ENCODE measurements around the gene KLHL35. TPM values are rescaled to one million over a fixed set of nuclear protein-coding genes. Genes with fewer than 3 reads are reported as not detected.

Gene KLHL35
- total RNA-seq, 1 donor from 2014 or later, result not detected

DNA sequence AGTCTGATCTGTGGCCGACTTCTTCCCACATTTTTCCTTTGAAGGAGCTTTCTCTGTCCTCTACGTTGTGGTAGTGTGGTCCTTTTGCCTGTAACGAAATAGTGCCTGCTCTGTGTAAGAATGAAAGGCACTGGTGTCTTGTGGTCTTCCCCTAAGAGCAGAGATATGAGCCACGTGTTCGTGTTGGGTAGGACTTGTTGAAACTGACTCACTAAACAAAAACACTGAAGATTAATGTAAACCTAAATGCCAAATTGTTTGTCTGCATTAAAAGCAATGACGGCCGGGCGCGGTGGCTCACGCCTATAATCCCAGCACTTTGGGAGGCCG is 43.8 kb downstream of the KLHL35 start:
- peaks cover 6% of the 10 kb centered on the region for H3K4me1 ChIP-seq
- no peak overlapping the region for H3K4me3 ChIP-seq
- H3K9me3 ChIP-seq, result no peaks in the 10 kb centered on the region
- no peaks in the 10 kb centered on the region for H3K27me3 ChIP-seq
- H3K27ac ChIP-seq, result no peak overlapping the region
- intact Hi-C loops (cut with DNase I), result no loop called here
- TF ChIP-seq, protein P1, sequence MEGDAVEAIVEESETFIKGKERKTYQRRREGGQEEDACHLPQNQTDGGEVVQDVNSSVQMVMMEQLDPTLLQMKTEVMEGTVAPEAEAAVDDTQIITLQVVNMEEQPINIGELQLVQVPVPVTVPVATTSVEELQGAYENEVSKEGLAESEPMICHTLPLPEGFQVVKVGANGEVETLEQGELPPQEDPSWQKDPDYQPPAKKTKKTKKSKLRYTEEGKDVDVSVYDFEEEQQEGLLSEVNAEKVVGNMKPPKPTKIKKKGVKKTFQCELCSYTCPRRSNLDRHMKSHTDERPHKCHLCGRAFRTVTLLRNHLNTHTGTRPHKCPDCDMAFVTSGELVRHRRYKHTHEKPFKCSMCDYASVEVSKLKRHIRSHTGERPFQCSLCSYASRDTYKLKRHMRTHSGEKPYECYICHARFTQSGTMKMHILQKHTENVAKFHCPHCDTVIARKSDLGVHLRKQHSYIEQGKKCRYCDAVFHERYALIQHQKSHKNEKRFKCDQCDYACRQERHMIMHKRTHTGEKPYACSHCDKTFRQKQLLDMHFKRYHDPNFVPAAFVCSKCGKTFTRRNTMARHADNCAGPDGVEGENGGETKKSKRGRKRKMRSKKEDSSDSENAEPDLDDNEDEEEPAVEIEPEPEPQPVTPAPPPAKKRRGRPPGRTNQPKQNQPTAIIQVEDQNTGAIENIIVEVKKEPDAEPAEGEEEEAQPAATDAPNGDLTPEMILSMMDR (IDR thresholded peaks at IDR 0.05), result no peak
- no peak for TF ChIP-seq POLR2AphosphoS5 (IDR thresholded peaks at IDR 0.05; ENCODE audit: insufficient read depth in 1 of 2, low read depth in 1 of 2)
- no peak for TF ChIP-seq POLR2A (IDR thresholded peaks at IDR 0.05)
- no peaks in the 10 kb centered on the region for H3K36me3 ChIP-seq
- DNase-seq (ENCODE audit: extremely low spot score in 2 of 2), result no peak

DNA sequence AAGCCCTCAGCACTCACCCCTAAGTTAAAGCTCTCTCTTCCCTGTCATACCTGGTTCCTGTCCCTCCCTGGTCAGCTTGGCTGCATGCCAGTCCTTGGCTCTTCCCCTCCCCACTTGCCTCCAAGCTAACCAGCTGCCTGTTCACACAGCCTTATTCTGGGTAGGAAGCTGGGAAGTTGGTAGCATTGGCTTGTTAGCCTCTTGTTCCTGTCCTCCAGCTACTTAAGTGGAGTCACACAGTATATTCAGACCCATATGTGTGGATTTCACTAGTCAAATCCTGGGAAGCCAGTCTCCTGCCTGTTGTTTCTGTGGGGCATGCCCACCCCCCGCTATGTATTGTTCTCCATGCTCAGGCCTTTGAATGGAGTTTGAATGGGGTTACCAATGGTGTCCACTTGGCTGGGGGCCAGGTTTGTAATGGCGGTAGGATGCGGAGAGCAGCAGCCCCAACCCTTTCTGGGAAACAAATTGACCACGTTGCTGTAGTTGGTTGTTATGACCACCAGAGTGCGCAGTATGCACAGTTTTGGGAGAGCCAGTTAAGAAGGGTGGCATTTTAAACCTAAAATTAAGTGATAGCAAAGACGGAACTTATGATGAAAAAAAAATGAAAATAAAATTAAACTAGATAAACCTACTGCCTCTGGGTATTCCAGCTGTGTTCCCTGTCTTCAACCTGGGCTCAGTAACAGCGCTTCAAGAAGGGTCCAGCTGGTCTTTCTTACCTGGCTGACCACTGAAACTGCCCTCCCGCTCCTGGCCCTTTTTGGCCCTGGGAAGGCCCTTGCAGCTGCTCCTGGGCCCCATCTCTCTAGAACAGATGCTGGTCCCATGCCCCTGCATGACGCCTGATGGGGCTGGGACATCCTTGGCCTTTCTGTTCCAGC is 44.4 kb downstream of the KLHL35 start:
- DNase-seq (ENCODE audit: extremely low spot score in 2 of 2), result no peak
- Histone ChIP-seq H3K36me3 (no peaks in the 10 kb centered on the region), H3K4me3 (no peak overlapping the region), H3K4me1 (peaks cover 6% of the 10 kb centered on the region), H3K27me3 (no peaks in the 10 kb centered on the region), H3K27ac (no peak overlapping the region), H3K9me3 (no peaks in the 10 kb centered on the region)
- TF ChIP-seq POLR2A (IDR thresholded peaks at IDR 0.05), result no peak
- TF ChIP-seq, protein P1 (IDR thresholded peaks at IDR 0.05), result peak; percentile 71 to 85 (median 80)
- intact Hi-C loops (cut with DNase I), result no loop called here

DNA sequence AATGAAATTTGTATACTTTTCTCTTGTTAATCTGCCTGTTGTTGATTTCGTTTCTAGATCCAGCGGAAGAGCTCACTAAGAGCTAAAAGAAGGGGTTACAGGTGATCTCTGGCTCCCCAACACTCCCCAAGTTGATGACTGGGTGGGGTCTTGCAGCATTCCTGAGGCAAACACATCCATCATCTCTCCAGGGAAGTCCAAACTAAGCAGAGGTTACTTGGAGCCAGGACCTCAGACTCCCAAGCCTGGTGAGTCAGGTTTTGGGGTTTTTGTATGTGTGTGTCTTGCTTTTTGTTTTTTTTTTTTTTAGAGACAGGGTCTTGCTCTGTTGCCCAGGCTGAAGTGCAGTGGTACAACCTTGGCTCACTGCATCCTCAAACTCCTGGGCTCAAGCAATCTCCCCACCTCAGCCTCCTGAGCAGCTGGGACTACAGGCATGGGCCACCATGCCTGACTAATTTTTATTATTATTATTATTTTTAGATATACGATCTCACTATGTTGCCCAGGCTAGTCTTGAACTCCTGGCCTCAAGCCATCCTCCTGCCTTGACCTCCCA is 45.2 kb downstream of the KLHL35 start:
- Histone ChIP-seq H3K9me3 (no peaks in the 10 kb centered on the region), H3K27me3 (no peaks in the 10 kb centered on the region), H3K4me3 (no peak overlapping the region), H3K36me3 (no peaks in the 10 kb centered on the region), H3K4me1 (peaks cover 6% of the 10 kb centered on the region), H3K27ac (no peak overlapping the region)
- no peak for DNase-seq (ENCODE audit: extremely low spot score in 2 of 2)
- intact Hi-C loops (cut with DNase I), result no loop called here
- TF ChIP-seq POLR2A (IDR thresholded peaks at IDR 0.05), result no peak
- TF ChIP-seq, protein P1 (IDR thresholded peaks at IDR 0.05), result no peak
- no peak for TF ChIP-seq POLR2AphosphoS5 (IDR thresholded peaks at IDR 0.05; ENCODE audit: insufficient read depth in 1 of 2, low read depth in 1 of 2)

DNA sequence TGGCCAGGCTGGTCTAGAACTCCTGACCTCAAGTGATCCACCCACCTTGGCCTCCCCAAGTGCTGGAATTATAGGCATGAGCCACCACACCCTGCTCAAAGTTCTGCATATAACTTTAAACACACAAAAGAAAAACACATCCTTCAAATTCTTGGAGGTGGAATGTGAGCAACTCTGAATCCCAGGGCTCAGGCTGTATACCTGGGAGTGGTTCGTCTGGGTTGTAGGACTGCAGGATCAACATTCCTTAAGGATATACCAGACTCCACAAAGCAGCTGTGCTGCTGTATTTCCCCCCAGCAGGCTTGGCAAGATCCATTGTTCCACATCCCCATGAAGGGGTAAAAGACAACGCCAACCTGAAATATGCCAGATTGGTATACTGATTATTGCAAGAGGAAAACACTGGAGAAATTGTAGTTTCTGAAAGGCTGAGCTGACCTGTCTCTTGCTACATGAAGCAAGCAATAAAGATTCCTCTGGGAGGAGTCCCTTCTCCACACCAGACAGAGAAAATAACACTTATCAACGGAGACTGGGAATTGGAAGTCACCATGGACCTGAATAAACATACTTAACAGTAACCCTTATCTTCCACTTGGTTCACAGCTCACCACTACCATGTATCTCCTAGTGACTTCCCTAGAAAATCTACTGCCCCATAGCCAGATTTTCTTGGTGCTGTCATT is 45.9 kb downstream of the KLHL35 start:
- Histone ChIP-seq H3K4me1 (peaks cover 6% of the 10 kb centered on the region), H3K9me3 (no peaks in the 10 kb centered on the region), H3K27ac (no peak overlapping the region), H3K36me3 (no peaks in the 10 kb centered on the region), H3K27me3 (no peaks in the 10 kb centered on the region), H3K4me3 (no peak overlapping the region)
- DNase-seq (ENCODE audit: extremely low spot score in 2 of 2), result no peak
- TF ChIP-seq POLR2A (IDR thresholded peaks at IDR 0.05) (no peak), POLR2AphosphoS5 (IDR thresholded peaks at IDR 0.05; ENCODE audit: insufficient read depth in 1 of 2, low read depth in 1 of 2) (no peak)
- TF ChIP-seq, protein P1 (IDR thresholded peaks at IDR 0.05), result no peak
- intact Hi-C loops (cut with DNase I), result no loop called here

Measured in vagina (tissue), 2 donors.